Parathyroid adenoma (tissue), 2 donors: ENCODE measurements around the gene TMPRSS13.

Experiments
- H2AFZ ChIP-seq: fragments of 300-600 bp; sonication (generic); one replicate; pipeline ENCODE4 v1.7.0; 2017; ENCODE audit warnings: antibody characterized with exemption, mild to moderate bottlenecking
- H3K27ac ChIP-seq: fragments of 300-600 bp; sonication (generic); one replicate; pipeline ENCODE4 v1.7.0; 2017
- H3K27me3 ChIP-seq: fragments of 300-600 bp; sonication (generic); one replicate; pipeline ENCODE4 v1.7.0; 2017; ENCODE audit warnings: low read length; ENCODE audit not compliant: control insufficient read depth, insufficient read depth
- H3K36me3 ChIP-seq: fragments of 300-600 bp; sonication (generic); one replicate; pipeline ENCODE4 v1.7.0; 2017; ENCODE audit warnings: low read length; ENCODE audit not compliant: control insufficient read depth, insufficient read depth
- H3K4me1 ChIP-seq: fragments of 300-600 bp; sonication (generic); one replicate; pipeline ENCODE4 v1.7.0; 2017; ENCODE audit warnings: control low read depth
- H3K4me2 ChIP-seq: fragments of 300-600 bp; sonication (generic); one replicate; pipeline ENCODE4 v1.7.0; 2017; ENCODE audit warnings: low read length
- H3K4me3 ChIP-seq: fragments of 300-600 bp; sonication (generic); one replicate; pipeline ENCODE4 v1.7.0; 2017; ENCODE audit warnings: low read depth, low read length
- H3K79me2 ChIP-seq: fragments of 300-600 bp; sonication (generic); one replicate; pipeline ENCODE4 v1.7.0; 2017; ENCODE audit warnings: control low read depth
- H3K9ac ChIP-seq: fragments of 300-600 bp; sonication (generic); one replicate; pipeline ENCODE4 v1.7.0; 2017; ENCODE audit warnings: mild to moderate bottlenecking
- H3K9me3 ChIP-seq: fragments of 300-600 bp; sonication (generic); one replicate; pipeline ENCODE4 v1.7.0; 2017; ENCODE audit warnings: low read length; ENCODE audit not compliant: control insufficient read depth
- CTCF ChIP-seq: fragments of 300-600 bp; sonication (generic); IDR thresholded peaks from one replicate; pipeline ENCODE4 v1.7.0; 2017; ENCODE audit warnings: antibody characterized with exemption, mild to moderate bottlenecking
- donor health status: primary hyperparathyroidism.

TMPRSS13 gene

GRCh38 chr11:117885777-117886176 is 43.4 kb downstream of the TMPRSS13 start:
- Histone ChIP-seq H3K79me2 (no peaks in the 10 kb centered on the region), H3K36me3 (no peaks in the 10 kb centered on the region), H2AFZ (no peak overlapping the region), H3K27me3 (no peaks in the 10 kb centered on the region), H3K4me1 (no peaks in the 10 kb centered on the region), H3K9me3 (no peaks in the 10 kb centered on the region), H3K27ac (peak overlapping the region; percentile 44), H3K4me2 (no peak overlapping the region), H3K4me3 (no peak overlapping the region), H3K9ac (no peak overlapping the region)
- TF ChIP-seq CTCF, result no peak

GRCh38 chr11:117884994-117885393 is 44.2 kb downstream of the TMPRSS13 start:
- no peak overlapping the region for H3K9ac ChIP-seq
- no peak for TF ChIP-seq CTCF
- H3K4me1 ChIP-seq, result no peaks in the 10 kb centered on the region

GRCh38 chr11:117883063-117883462 is 46.1 kb downstream of the TMPRSS13 start:
- no peak for TF ChIP-seq CTCF
- no peak overlapping the region for H2AFZ ChIP-seq
- H3K9me3 ChIP-seq, result no peaks in the 10 kb centered on the region
- H3K4me1 ChIP-seq, result no peaks in the 10 kb centered on the region
- no peak overlapping the region for H3K4me3 ChIP-seq
- H3K4me2 ChIP-seq, result no peak overlapping the region
- H3K27me3 ChIP-seq, result no peaks in the 10 kb centered on the region
- no peaks in the 10 kb centered on the region for H3K36me3 ChIP-seq
- no peaks in the 10 kb centered on the region for H3K79me2 ChIP-seq
- no peak overlapping the region for H3K9ac ChIP-seq
- no peak overlapping the region for H3K27ac ChIP-seq

More at GRCh38 chr11:117884994-117885393, 44.2 kb downstream of the TMPRSS13 start:
- H3K4me2 ChIP-seq, result no peak overlapping the region
- no peaks in the 10 kb centered on the region for H3K79me2 ChIP-seq
- no peaks in the 10 kb centered on the region for H3K9me3 ChIP-seq
- no peaks in the 10 kb centered on the region for H3K27me3 ChIP-seq
- H3K27ac ChIP-seq, result no peak overlapping the region
- no peak overlapping the region for H2AFZ ChIP-seq
- no peaks in the 10 kb centered on the region for H3K36me3 ChIP-seq
- no peak overlapping the region for H3K4me3 ChIP-seq

- no peak for TF ChIP-seq CTCF
- Histone ChIP-seq H3K4me3 (no peak overlapping the region), H3K36me3 (no peaks in the 10 kb centered on the region), H3K27ac (no peak overlapping the region), H2AFZ (no peak overlapping the region), H3K9ac (no peak overlapping the region), H3K4me1 (no peaks in the 10 kb centered on the region), H3K27me3 (no peaks in the 10 kb centered on the region), H3K79me2 (no peaks in the 10 kb centered on the region), H3K9me3 (no peaks in the 10 kb centered on the region), H3K4me2 (no peak overlapping the region)
These were observed 46.8 kb downstream of the TMPRSS13 start for GRCh38 chr11:117882311-117882905.

- Histone ChIP-seq H3K36me3 (no peaks in the 10 kb centered on the region), H3K27ac (no peak overlapping the region), H3K4me2 (no peak overlapping the region), H3K9ac (no peak overlapping the region), H3K4me1 (no peaks in the 10 kb centered on the region), H3K4me3 (no peak overlapping the region), H3K27me3 (no peaks in the 10 kb centered on the region), H2AFZ (no peak overlapping the region), H3K79me2 (no peaks in the 10 kb centered on the region), H3K9me3 (no peaks in the 10 kb centered on the region)
- TF ChIP-seq CTCF, result no peak
These were observed 48.0 kb downstream of the TMPRSS13 start for GRCh38 chr11:117881217-117881616.
